ENCODE data around the gene GOLGA2.
A peak's percentile ranks its signal among the peaks of the same experiment; 100 is the strongest.

GOLGA2 gene

GRCh38 chr9:128293091-128293490 lies 17.3 kb upstream of the GOLGA2 start:
- TF ChIP-seq CTCF (IDR thresholded peaks at IDR 0.05; ENCODE audit: low read depth, low read length, missing control alignments), result no peak
- DNase-seq (ENCODE audit: low read depth), result no peak
- H3K4me3 ChIP-seq (ENCODE audit: low read depth, low read length), result no peak overlapping the region
- in situ Hi-C loops (cut with HindIII; ENCODE audit: low sequenced_read_pairs), result no loop called here

- no peak for DNase-seq (ENCODE audit: low read depth)
- H3K4me3 ChIP-seq (ENCODE audit: low read depth, low read length), result no peak overlapping the region
- in situ Hi-C loops (cut with HindIII; ENCODE audit: low sequenced_read_pairs), result no loop called here
- TF ChIP-seq CTCF (IDR thresholded peaks at IDR 0.05; ENCODE audit: low read depth, low read length, missing control alignments), result no peak
Observed at GRCh38 chr9:128292009-128292408, 16.2 kb upstream of the GOLGA2 start.

GRCh38 chr9:128288273-128289004 lies 12.6 kb upstream of the GOLGA2 start:
- TF ChIP-seq CTCF (IDR thresholded peaks at IDR 0.05; ENCODE audit: low read depth, low read length, missing control alignments), result no peak
- H3K4me3 ChIP-seq (ENCODE audit: low read depth, low read length), result no peak overlapping the region
- in situ Hi-C loops (cut with HindIII; ENCODE audit: low sequenced_read_pairs), result no loop called here
- DNase-seq (ENCODE audit: low read depth), result no peak

GRCh38 chr9:128286440-128286839 lies 10.6 kb upstream of the GOLGA2 start:
- in situ Hi-C loops (cut with HindIII; ENCODE audit: low sequenced_read_pairs), result no loop called here
- no peak overlapping the region for H3K4me3 ChIP-seq (ENCODE audit: low read depth, low read length)
- DNase-seq (ENCODE audit: low read depth), result peak; percentile 60
- no peak for TF ChIP-seq CTCF (IDR thresholded peaks at IDR 0.05; ENCODE audit: low read depth, low read length, missing control alignments)

- no peak for DNase-seq (ENCODE audit: low read depth)
- in situ Hi-C loops (cut with HindIII; ENCODE audit: low sequenced_read_pairs), result no loop called here
- TF ChIP-seq CTCF (IDR thresholded peaks at IDR 0.05; ENCODE audit: low read depth, low read length, missing control alignments), result no peak
- no peak overlapping the region for H3K4me3 ChIP-seq (ENCODE audit: low read depth, low read length)
Observed at GRCh38 chr9:128285033-128285784, 9.4 kb upstream of the GOLGA2 start.

- no peak for DNase-seq (ENCODE audit: low read depth)
- no peak for TF ChIP-seq CTCF (IDR thresholded peaks at IDR 0.05; ENCODE audit: low read depth, low read length, missing control alignments)
- in situ Hi-C loops (cut with HindIII; ENCODE audit: low sequenced_read_pairs), result no loop called here
- no peak overlapping the region for H3K4me3 ChIP-seq (ENCODE audit: low read depth, low read length)
Observed at GRCh38 chr9:128282500-128282899, 6.7 kb upstream of the GOLGA2 start.

All from astrocyte of the cerebellum (primary cell).